T-helper 1 cell treated with Interleukin-12 subunit alpha and Interleukin-12 subunit beta and Interleukin-4 antibody, amounts not matched to agents 30 ng/mL and 1 ng/mL, for 36 hours (primary cell): ENCODE measurements around the gene SERGEF. TPM values are rescaled to one million over a fixed set of nuclear protein-coding genes. Genes with fewer than 3 reads are reported as not detected.

Experiments
- intact Hi-C: fragments of 100-400 bp; cut with micrococcal nuclease; formaldehyde crosslinking; loops from one replicate; pipeline ENCODE4 v1.15.1; 2024
- total RNA-seq: library from RNA; stranded (reverse); gene quantifications from 2 replicates; pipeline ENCODE4 v1.2.3, GENCODE V29; 2022

Gene SERGEF
- total RNA-seq, 1 donor from 2014 or later: 31.5 TPM

DNA sequence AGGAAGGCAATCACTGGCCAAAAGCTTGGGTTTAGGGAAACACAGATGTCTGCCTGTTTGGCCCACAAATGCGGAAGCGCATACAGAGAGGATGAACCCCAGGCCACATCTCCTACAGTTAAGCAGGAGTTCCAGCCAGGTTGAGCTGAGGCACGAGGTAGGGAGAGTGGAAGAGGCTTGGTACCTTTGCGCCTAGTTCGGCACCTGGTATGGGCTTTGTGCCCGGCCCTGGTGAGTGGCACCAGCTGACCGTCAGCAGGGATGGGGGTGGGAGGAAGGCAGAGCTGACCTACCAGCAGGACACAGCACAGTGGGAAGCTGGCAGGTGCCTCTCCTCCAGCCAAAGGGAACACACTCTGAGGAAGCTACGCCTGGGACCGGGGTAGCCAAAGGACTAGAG lies 220.7 kb downstream of the SERGEF start:
- intact Hi-C loops: no loop called here

DNA sequence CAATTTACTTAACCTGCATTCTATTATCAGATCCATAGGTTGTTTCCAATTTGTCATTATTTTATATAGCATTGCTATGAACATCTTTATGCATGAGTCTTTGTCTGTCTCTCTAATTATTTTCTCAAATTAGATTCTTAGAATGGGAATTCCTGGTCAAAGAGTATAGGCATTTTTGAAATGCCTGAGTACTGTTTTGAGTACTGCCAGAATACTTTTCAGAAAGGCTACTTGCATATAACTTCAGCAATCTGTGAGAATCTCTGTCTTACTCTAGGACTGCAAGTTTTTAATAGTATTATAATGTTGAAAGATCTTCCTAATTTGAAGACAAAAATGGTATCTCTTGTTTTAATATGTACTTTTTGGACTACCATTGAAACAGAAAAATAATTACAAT lies 221.7 kb downstream of the SERGEF start:
- intact Hi-C loops: no loop called here

DNA sequence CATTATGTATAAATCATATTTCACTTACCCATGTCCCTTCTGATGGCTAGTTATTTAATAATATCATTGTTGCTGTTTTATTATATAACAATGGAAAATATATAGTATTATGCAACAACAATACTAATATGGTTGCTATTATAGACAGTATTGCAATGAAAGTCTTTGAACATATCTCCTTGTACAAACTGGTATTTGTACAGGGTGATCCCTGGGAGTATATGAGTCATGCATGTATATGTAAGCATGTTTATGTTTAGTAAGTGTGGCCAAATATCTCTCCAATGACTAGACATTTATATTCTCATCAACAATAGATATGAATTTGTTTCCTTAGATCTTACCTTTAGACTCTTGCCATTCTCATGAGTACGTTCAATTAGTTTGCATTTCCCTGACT lies 222.4 kb downstream of the SERGEF start:
- intact Hi-C loops: no loop called here

DNA sequence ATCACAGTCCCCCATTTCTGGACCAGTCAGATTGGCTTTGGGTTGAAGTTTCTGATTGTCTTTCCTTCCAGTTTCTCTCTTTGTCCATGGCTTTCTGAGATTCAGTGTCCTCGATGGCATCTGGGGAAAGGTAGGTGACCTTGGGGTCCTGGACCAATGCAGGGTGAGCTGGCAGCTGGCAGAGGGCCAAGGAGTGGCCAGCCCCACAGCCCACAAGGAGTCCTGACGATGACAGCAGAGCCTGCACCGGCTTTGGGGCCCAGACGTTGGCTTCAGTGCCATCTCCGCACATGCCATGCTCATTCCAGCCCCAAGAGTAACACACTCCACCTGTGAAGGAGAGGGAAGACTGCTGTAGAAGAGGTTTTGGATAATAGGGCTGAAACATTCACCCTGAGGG lies 224.8 kb downstream of the SERGEF start:
- intact Hi-C loops: no loop called here

DNA sequence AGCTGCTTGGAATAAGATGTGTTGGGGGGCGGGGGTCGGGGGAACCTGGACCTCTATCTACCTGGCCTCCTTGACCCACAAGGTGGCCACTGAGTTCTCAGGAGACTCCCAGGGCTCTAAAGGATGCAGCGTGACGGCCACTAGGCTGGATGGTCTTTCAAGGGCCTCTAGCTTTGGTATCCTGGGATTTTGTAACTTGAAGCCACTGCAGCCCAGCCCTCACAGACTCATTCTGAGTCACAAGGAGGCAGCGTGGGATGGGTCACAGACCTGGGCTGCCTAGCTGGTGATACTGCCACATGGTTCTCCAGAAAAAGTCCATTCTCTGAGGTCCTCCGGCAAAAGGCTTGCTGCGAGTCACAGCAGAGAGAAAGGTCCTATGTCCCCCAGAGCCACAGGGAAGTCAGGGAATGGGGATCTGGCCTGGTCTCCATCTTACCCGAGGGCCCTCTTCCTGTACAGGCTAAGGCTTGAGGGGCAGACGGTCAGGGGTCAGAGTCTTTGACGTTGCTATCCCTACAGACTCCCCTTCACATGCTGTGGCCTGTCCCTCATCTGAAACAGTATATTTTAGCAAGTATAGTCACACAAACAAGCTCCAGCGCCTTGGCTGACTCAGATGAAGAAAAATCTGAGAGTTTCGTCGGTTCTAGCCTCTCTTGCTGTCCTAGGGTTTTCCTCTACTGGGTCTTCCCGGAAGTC lies 225.9 kb downstream of the SERGEF start:
- intact Hi-C loops: no loop called here

DNA sequence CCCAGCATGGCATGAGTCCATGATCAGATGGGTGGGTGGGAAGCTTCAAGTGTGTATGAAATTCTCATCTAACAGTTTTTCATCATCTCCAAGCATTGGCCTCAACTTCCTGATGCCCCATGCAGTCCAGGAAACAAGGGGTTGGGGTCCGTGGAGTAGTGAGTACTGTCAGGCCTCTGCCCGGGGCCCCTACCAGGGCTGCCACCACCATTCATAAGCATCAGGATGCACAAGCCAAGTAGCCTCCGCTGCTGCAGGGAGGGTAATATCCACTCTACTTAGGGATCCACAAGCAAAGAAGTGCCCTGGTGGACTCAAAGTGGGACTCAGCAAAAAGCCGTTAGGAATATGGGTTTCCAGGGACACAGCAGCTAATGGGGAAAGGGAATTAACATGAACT lies 229.0 kb downstream of the SERGEF start:
- intact Hi-C loops: no loop called here

DNA sequence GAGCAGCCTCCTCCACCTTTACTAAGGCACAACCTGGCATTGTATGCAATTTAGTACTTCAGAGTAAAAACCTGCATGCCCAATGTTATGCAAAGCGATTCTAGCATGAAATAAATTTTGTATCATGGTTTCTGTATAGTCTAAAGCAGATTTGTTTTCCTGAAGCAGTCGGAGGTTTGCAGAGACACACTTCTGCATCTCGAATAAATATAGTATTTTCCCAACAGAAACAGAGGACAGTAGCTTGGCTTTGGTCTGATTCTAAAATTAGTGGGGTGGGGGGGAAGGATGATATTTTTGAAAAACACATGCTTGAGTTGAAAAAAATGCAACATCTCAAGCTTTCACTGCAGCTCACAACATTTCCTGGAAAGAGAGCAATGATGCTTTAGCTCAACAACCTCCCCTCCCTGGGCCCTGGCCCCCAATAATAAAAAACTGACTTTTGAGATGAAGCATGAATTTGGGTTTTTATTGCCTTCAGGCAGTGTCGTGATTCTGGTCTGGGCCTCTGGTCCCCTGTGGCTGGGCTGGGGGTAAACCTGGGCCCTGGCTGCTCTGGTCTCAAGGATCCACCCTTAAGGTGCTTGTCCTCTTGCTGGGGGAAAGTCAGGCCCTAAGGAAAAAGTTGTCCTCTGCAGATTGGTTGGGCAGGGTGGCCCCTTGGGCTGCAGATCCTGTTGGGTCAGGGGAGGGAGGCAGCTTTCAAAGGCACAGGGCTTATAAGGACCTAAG lies 230.1 kb downstream of the SERGEF start:
- intact Hi-C loops: no loop called here

DNA sequence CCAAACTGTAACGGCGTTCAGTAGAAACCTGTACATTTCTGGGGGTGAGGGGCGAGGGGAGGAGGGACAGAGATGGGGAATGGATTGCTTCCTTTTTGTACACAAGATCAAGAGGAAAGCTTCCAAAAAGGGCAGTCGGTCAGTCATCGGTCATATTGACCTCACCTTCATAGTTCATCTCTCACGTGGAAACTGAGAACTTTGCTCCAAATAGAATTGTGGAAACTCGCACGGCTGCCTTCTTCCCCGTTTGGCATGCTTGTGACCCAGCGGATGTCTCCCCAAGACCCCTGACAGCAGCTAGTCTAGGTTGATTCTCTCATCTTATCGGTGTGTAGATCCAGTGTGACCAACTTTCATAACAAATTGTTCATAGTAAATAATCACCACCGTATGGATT lies 230.7 kb downstream of the SERGEF start:
- intact Hi-C loops: no loop called here

DNA sequence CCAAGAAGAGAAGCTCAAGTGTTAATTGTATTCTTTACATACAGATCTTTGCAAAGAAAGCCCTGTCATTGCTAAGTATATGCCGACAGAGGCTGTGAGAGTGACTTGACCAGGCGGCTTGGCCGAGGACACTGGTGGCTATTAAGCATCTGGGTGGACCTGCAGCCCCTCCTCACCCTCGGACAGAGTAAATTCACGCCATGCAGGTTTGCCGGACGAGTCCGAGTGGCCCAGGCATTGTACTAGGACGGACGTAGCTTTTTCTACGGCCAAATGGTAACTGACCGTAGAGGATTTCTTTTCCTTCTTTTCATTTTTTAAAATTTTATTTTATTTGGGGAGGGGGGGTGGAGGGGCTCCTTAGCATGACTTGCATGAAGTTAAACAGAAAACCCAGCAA lies 231.2 kb downstream of the SERGEF start:
- intact Hi-C loops: no loop called here

DNA sequence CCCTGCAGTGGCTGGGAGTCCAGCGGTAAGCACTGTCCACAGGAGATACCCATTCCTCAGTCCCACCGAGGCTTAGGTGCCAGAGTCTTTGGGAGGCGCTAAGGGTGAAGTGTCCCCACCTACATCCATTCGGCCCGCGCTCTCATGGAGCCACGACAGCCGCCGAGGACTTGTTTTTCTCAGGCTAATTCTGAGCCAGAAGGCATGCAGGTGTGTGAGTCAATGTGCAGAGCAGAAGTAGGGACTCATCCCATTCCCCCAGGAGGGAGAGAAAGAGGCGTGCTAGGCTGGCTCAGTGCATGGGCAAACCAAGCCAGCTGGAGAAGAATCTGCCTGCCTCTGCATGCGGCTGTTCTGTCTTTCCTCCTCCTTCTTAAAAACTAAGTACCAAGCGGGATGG lies 231.6 kb downstream of the SERGEF start:
- intact Hi-C loops: no loop called here

DNA sequence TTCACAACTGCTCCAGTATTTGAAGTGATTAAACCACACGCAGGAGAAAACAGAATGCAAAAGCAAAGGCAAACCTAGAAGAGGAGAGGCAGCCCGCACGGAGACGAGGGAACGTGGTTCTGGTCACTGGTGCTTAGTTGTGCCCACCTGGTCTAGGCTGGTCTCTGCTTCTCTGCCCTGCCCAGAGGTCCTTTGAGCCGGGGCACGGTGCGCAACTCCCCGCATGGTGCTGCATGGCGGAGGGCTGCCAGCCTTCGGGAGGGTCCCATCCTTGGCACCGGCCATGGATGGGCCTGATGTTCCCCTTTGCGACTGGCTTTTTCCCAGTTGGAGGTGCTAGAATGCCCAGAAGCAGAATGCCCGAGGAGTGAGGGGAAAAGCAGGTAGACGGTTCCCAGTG lies 232.2 kb downstream of the SERGEF start:
- intact Hi-C loops: no loop called here

DNA sequence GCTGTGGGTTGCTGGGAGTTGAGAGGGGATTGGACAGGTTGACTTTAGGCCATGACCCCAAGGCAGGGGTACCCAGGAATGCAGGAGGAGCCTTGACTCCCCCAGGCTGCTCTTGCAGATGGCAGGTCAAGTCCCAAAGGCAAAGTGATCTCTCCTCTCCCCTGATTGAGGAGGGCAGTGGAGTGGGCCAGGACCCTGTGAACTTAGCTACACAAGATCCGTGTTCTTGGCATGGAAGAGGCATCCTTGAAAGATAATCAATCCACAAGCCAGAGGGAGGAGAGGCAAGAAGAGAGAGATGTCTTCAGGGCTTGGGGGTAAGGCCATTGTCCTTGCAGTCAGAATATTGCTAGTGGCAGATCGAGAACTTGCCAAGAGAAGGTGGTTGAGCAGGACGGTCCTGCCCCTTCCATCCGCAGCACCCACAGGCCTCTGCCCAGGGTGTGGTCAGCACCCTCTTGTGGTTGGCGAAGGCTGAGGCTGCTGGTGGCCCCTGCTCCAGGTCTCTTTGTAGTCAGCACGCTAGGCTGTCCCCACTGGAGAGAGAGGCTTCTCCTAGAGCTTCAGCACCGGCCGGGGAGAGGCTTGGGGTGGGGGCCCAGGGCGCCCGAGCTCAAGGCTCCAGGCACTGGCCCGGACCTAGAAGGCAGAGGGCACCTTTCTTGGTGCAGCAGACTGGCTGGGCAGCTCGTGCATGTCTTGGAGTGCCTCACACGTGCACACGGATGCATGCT lies 232.8 kb downstream of the SERGEF start:
- intact Hi-C loops: no loop called here

DNA sequence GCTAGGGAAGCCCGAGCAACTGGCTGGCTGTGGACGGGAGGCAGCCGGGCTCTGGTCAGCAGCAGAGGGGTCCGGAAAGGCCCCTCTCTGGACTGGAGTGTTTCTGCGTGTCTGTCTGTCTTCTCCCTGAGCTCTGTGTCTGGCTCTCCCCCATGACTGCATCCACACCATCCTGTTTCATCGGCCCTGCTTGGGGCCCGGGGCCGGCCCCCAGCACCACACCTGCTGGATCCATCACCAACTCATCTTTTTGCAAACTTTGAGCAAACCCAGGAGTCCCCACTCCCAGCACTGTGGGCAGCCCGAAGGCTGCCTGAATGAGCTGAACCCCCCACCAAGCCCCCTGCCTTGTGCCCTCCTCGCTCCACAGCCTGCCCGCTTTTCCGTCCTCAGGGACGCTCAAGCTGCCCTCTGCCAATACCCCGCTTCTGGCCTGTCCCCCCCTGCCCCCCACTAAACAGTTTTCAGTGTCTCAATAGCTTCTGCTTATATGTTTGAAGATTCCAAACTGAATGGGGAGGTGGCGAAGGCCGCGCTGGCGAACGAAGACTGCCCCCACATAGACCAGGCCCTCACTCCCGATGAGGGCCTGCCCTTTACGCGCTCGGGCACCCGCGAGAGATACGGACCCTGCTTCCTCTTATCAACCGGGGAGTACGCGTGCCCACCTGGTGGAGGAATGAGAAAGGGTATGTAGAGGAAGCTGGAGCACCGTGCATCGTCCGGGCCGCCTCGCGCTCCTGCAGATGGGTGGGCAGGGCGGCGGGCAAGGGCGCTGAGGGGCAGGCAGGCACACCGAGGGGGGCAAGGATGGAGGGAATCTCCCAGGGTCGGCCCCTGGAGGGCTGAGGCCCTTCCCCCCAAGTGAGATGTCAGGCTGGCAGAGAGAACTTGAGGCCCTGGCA lies 233.6 kb downstream of the SERGEF start:
- intact Hi-C loops: no loop called here

DNA sequence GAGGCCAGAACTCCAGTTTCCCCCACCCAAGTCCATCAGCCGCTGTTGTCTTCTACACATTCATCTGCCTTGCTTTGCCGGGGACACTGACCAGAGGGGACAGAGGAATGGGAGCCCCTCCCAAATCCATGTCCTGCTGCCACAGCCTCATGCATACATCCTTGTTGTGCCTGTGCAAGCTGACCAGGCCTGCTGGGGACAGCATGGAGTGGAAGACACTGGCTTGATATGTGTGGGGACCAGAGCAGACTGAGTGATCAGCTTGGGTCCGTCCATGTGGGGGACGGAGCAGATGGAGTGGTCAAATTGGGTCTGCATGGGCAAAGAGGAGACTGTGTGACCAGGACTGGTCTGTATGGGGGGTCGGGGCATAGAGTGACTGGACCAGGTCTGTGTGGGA lies 234.5 kb downstream of the SERGEF start:
- intact Hi-C loops: no loop called here

DNA sequence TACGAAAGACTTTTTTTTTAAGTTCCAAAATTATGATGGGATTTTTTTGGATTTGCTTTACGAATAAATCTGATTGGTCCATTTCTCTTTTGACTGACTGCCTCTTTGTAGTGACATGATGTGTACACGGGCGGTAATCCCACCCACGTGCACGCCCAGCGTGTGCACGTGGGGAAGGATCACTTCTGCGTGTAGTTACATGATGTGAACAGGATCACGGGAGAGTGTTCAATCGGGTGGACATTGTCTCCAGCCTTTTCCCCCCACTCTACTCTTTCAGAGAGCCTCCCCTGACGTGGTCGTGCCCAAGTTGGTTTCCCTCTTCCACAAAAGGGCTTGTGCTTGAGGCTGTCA lies 235.1 kb downstream of the SERGEF start:
- intact Hi-C loops: no loop called here

DNA sequence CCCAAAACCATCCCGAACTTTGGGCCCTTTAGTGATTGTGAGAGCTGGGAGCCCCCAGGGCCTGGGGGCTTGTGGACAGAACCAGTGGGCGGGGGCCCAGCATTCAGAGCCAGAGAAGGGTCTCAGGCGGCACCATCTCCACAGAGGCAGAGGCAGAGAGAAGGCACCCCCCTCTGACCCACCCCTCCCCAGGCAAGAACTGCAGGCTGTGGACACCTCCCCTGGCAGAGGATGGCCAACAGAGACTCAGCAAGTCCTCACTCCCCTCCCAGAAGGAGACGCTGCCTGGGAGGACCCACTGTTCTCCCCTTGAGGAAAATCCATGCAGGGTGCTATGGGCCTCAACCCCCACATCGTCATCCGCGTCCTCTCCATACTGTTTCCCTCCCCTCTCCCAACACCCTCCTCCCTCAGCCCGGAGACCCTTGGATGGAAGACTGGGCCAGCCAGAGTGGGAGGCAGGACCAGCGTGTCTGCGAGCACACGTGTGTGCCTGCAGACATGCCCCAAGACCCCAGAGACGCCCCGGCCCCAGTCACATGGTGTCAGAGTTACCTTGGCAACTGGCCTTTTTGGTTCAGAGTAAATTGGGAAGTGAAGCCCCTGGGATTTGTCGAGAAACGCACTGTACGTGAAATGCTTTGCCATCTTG lies 235.6 kb downstream of the SERGEF start:
- intact Hi-C loops: no loop called here

DNA sequence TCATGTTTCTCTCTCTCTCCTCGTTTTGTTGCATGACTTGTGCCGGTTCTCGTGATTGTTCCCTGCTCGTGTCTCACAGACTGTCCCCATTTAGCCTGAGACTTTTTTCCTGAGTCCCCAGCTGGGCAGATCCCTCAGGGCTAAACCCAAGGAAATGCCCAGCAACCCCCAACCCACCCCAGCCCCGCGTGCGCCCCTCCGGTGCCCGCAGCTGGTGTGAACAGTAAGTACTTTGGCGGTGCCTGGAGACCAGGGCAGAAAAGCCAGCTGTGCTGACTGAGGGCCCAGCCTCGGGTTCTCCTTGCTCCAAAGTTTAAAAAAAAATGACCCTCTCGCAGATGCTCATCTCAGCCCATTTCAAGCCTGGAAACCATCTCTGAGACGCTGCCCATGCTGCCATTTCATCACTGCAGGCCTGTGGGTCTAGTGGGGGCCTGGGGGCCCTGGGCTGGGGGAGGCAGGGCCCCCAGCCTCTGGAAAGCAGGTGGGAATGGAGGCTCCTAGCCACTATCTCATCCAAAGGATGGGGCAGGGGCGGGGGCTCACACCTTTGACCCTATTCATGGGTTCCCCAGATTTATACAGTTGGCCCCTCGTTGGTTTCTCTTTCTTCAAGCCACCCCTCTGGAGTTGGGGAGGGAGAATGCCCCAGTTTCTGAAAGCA lies 236.5 kb downstream of the SERGEF start:
- intact Hi-C loops: no loop called here

DNA sequence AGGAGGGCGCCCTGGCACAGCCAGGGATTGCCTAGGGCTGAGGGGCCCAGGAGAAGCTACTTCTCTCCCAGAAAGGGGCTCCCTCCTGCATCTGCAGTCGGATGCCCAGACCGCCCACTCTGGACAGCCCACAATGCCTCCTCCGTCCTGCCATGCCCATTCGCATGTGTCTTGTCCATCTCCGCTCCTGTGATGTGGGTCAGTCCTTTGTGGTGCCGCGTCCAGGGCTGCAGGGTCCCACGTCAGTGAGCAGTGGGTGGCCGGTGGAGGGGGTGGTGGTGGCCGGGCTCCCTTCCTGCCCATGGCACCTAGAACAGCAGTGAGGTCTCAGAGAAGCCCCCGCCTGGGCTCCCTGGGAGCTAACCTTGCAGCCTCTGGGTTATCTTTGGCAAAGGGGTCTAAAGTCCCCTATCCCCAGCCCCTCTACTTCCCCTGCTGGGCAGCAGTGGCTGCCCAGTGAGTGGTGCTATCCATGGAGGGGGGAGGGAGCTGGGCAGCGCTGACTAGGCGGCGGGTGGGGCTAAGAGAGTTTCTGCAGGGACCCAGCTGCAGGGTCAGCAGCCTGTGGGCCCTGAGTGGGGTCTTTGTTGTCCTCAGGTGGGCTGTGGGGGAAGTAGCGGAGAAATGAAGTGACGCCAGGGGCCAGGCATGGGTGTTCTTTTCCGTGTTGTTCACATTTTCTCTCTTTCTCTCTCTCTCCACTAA lies 237.2 kb downstream of the SERGEF start:
- intact Hi-C loops: no loop called here

DNA sequence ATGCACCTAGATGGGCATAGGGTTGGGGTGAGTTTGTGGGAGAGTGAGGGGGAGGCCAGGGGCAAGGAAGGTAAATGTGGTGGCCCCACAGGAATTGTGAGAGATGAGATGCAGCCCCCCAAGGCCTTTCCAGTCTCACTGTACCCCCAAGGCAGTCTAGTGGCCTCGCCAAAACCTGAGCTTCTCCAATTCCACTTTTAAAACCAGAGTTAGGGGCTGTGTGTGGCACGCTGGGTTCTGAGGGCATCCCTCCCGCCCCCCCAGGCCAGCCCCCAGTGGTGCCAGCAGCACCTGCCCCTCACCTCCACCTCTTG lies 237.9 kb downstream of the SERGEF start:
- intact Hi-C loops: no loop called here
